ENCODE measurements around the gene MFAP4.
A peak's percentile ranks its signal among the peaks of the same experiment; 100 is the strongest.

Gene MFAP4

DNA sequence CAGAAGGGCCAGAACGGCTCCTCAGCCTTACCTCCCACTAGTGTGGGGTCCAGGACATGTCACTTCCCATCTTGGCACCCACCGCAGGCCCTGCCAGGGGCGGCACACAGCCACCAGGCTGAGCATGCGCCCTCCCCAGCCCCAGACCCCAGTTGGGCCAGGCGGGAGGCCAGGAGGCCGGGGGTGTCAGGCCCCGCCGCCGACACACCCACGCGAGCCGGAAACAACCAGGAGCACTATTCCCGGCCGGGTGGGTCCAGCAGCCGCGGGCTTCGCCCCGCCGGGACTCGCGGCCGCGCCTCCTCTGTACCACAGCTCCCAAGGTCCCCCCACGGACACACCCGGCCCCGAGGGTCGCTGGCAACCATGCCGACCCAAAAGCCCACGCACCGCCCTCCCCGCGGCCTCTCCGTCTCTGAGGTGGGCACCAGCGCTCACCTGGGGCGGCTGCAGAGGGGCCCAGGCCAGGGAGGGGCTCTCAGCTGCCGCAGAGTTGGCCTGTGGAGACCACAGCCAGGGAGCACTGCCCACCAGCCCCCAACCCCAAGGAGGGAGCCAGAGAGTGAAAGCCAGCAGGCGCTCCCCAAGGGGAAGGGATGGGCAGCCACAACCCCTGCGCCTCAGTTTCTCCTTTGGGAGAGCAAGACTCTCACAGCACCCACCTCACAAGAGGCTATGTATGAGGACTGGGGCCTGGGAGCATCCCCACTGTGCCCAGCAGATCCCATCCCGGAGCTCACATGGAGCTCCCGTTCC, 42.5 kb downstream of the MFAP4 start:
- no peak overlapping the region for H3K27ac Mint-ChIP-seq
- ATAC-seq = peak; percentile 29
- no peak overlapping the region for H3K4me3 Mint-ChIP-seq
- peaks cover 17% of the 10 kb centered on the region for H3K4me1 Mint-ChIP-seq
- no peaks in the 10 kb centered on the region for H3K9me3 Mint-ChIP-seq
- H3K36me3 Mint-ChIP-seq = no peaks in the 10 kb centered on the region
- H3K27me3 Mint-ChIP-seq = peaks cover 16% of the 10 kb centered on the region

DNA sequence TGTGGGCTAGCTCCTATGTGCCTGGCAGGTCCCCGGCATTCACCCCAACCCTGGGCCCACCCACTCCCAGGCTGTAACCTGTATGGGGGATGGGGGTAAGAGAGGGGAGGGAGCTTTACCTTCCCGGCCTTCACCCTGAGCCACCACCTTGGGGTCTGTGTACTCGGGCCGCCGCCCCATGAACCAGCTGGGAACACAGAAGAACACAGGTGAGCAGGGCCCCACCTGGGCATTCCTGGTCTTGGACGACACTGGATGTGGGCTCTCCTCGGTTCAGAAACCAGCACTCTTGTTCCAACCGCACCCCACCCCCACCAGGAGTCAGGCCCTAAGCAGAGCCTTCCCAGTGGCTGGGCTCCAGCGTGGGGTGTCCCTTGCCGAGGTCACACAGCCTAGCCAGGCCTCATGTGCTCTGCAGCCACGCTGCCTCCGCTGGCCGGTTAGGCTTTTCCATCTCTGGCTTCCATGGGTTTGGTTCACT, 43.3 kb downstream of the MFAP4 start:
- no peak for ATAC-seq
- peaks cover 16% of the 10 kb centered on the region for H3K27me3 Mint-ChIP-seq
- H3K27ac Mint-ChIP-seq = no peak overlapping the region
- no peaks in the 10 kb centered on the region for H3K36me3 Mint-ChIP-seq
- peaks cover 17% of the 10 kb centered on the region for H3K4me1 Mint-ChIP-seq
- no peak overlapping the region for H3K4me3 Mint-ChIP-seq
- H3K9me3 Mint-ChIP-seq = no peaks in the 10 kb centered on the region

DNA sequence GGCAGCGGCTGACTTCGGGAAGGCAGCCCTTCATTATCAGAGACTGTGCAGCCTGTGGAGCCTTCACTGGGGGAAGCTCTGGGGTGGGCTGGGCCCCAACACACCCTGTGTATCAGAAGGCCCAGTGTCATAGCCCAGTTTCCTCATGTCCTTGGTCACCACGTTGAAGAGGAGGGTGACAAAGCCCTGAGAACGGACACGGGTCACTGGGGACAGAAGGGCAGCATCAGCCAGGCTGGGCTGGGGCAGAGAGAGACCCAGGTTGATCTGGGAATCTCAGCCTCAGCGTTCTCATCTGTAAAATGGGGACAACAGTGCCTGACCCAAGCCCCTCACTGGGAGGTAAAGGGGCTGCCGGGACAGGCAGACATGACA, 43.7 kb downstream of the MFAP4 start:
- peaks cover 16% of the 10 kb centered on the region for H3K27me3 Mint-ChIP-seq
- no peaks in the 10 kb centered on the region for H3K36me3 Mint-ChIP-seq
- H3K4me1 Mint-ChIP-seq = peaks cover 17% of the 10 kb centered on the region
- H3K4me3 Mint-ChIP-seq = no peak overlapping the region
- H3K27ac Mint-ChIP-seq = no peak overlapping the region
- H3K9me3 Mint-ChIP-seq = no peaks in the 10 kb centered on the region
- ATAC-seq = no peak

DNA sequence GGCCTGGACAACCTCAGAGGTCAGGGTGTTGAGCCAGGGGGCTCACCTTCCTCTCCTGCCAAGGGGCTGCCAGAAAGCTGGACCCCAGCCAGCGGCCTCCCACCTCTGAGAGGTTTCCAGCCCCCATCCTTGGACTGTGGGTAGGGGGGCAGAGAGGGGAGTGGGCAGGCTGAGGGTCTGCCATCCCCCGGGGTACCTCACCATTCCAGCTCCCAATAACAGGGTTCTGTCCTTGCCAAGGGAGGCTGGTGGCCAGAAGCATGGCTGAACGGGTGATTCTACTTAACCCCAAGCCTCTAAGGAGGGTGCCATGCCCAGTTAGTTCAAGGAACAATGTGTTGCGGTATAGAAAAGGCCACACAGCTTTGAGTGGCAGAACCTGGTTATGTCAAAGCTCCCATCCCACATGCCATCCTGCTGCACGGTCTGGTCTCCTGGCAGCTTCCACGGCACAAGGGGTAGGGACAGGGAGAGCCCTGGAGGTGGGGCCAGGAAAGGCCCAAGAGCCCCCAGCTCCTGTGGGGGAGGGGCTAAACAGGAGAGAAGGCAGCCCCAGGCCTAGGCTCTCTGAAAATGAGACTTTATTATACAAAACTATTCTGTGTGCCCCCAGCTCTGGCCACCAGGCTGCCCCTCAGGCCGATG, 44.3 kb downstream of the MFAP4 start:
- Mint-ChIP-seq H3K27ac (no peak overlapping the region), H3K36me3 (no peaks in the 10 kb centered on the region), H3K27me3 (peaks cover 16% of the 10 kb centered on the region), H3K9me3 (no peaks in the 10 kb centered on the region), H3K4me3 (no peak overlapping the region), H3K4me1 (peaks cover 14% of the 10 kb centered on the region)
- no peak for ATAC-seq

DNA sequence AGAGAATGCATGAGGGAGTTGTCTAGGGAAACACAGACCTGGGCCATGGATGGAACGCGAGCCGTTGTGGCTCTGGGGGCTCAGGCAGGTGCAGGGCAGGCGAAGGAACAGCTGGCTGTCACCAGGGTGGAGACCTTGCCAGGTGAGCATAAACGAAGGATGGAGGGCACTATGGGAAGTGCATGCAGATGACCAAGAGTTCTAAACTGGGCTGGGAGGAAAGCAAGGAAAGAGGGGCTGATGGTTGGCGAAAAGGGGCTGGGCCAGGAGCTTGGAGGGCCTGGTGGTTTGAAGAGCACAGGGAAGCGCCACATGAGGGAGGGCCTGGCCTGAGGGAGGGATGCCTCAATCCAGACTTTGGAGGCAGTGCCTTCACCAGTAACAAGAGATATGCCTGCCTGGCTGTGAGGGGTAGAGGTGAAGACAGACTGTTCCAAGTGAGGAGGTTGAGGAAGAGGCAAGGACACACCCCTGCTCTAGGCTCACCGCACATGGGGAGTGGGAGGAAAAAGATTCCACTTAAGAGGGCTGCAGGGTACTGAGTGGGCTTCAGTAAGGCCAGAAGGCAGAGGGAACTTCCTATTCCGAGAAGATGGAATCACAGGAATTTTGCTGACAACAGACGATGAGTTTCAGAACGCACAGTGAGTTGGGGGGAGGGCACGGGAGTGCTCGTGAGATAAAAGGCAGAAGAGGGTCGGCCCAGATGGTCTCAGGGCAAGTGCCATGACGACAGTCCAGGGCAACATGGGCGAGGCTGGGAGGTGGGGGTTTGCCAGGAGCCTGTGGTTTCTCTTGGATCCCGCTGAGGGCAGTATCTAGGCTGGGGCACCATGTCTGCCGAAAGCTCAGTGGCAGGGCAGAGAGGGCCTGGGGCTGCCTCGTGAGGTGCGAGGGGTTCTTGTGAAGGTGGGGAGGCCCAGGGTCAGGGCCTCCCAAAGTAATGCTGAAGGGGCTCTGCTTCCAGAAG, 45.1 kb downstream of the MFAP4 start:
- no peaks in the 10 kb centered on the region for H3K9me3 Mint-ChIP-seq
- H3K27me3 Mint-ChIP-seq = peaks cover 21% of the 10 kb centered on the region
- ATAC-seq = no peak
- peak overlapping the region; percentile 6 for H3K27ac Mint-ChIP-seq
- H3K36me3 Mint-ChIP-seq = no peaks in the 10 kb centered on the region
- no peak overlapping the region for H3K4me3 Mint-ChIP-seq
- peaks cover 11% of the 10 kb centered on the region for H3K4me1 Mint-ChIP-seq

- Mint-ChIP-seq H3K27ac (no peak overlapping the region), H3K9me3 (no peaks in the 10 kb centered on the region), H3K4me3 (no peak overlapping the region), H3K36me3 (no peaks in the 10 kb centered on the region), H3K4me1 (peaks cover 7% of the 10 kb centered on the region), H3K27me3 (peaks cover 24% of the 10 kb centered on the region)
- no peak for ATAC-seq
Measured at GRCh38 chr17:19341211-19341631, 45.8 kb downstream of the MFAP4 start.

DNA sequence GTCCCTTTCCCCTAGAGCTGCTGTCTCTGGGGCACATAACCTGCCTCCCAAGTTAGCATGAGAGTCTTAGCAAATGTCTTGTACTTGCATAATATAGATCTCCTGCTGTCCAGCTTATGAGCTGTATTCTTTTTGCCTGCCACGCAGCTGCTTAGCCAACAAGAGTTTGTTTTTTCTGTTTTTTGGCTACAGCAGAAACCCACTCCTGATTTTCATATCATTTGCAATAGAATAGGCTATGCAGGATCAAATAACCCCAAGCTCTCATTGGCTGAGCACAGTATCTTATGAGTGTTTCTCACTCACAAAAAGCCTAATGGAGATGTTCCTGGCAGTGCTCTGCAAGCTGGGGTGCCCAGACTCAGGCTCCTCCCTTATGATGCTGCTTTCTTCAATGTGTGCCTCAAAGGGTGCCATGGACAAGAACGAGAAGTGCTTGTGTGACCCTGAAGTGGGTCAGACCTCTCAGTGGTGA, 47.6 kb downstream of the MFAP4 start:
- H3K9me3 Mint-ChIP-seq = no peaks in the 10 kb centered on the region
- H3K27me3 Mint-ChIP-seq = peaks cover 24% of the 10 kb centered on the region
- ATAC-seq = no peak
- H3K4me1 Mint-ChIP-seq = peaks cover 7% of the 10 kb centered on the region
- H3K27ac Mint-ChIP-seq = no peak overlapping the region
- H3K36me3 Mint-ChIP-seq = peaks cover 9% of the 10 kb centered on the region
- H3K4me3 Mint-ChIP-seq = no peak overlapping the region

DNA sequence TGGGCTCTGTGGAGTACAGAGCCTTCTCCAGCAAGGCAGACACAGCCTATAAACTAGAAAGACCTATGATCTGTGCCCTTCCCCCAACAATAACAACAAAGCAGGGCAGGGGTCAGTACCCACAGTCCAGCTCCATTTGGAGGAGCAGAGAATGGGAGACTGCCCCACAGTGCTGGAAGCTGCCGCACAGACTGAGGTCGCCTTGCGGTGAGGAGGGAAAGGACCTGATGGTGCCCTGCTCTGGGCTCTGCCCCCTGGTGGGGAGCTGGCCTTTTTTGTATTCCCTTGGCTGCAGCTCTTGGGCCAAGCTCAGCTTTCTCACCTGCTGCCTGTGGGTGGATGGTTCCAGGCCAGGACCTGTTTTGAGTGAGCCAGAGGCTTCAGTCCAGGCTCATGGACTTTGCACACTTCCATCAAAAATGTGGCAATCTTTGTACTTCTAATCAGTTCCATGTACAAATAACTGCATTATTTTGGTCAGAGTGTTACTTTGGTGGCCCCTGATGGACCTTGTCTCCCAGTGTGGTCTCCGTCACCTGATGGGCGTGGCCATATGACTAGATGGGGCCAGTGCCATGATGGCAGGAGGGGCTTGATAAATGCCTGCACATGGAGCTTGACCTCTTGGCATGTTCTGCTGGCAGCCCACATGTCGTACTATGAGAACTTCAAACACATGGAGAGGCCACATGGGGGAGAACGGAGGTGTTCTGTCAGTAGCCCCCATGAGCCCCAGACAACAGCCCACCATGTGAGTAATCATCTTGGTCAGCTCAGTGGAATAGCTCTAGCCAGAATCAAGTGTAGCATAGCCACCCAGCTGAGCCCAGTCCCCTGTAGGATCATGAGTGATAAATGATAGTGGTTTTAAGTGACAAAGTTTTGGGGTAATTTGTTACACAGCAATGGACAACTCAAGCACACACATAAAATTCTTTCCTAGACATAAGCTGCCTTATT, 48.7 kb downstream of the MFAP4 start:
- Mint-ChIP-seq H3K9me3 (no peaks in the 10 kb centered on the region), H3K27me3 (peaks cover 24% of the 10 kb centered on the region), H3K4me3 (no peak overlapping the region), H3K4me1 (peaks cover 7% of the 10 kb centered on the region), H3K36me3 (peaks cover 13% of the 10 kb centered on the region), H3K27ac (no peak overlapping the region)
- peak; percentile 88 for ATAC-seq

DNA sequence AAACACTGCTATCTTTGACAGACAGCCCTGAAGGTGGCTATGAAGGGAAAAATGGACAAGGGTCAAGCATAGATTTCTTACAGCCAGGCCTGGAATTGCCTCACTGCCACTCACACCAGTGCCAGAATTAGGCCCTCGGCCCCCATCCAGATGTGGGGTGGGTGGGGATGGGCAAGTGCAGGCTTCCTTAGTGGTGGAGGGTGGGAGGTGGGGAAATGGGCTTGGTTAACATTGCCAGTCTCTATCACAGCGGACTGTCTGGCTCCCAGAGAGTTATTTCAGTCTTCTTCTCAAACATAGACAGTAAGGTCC, 49.3 kb downstream of the MFAP4 start:
- Mint-ChIP-seq H3K4me3 (no peak overlapping the region), H3K27me3 (peaks cover 24% of the 10 kb centered on the region), H3K27ac (no peak overlapping the region), H3K4me1 (peaks cover 11% of the 10 kb centered on the region), H3K36me3 (peaks cover 13% of the 10 kb centered on the region), H3K9me3 (no peaks in the 10 kb centered on the region)
- no peak for ATAC-seq

DNA sequence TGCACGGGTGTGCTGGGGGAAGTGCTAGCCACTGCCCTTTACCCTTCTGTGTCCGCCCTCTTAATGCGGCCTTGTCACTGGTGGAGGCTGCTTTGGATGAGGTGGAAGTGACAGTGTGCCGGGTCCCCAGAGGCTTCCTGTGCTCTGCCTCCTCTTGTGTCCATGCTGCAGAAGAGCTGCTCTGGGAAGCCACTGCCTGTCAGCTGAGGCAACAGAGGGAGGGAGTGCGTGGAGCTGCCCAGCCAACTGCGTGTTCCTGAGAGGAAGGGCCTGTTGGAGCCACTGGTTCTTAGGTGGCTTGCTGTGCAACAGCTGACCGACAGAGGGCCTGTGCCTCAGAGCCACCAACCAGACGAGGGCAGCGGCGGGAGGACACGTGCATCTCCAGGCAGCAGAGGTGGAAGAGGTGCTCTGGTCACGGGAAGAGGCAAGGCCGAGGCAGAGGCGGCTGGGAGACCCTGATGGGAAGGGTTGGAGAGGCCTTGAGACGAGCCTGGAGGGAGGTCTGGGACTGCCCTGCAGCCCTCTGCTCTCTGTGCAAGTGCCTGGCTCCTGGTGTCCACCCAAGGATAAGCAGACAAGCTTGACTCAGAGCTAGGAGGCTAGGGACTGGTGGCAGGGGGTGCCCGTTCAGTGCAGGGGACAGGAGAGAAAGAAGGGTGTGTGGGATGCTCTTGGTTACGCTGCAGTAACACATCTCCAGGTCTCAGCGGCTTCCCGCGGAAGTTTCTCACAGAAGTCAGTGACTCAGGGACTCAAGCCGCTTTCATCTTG, 49.9 kb downstream of the MFAP4 start:
- no peaks in the 10 kb centered on the region for H3K9me3 Mint-ChIP-seq
- H3K4me3 Mint-ChIP-seq = no peak overlapping the region
- H3K4me1 Mint-ChIP-seq = peaks cover 13% of the 10 kb centered on the region
- H3K27ac Mint-ChIP-seq = no peak overlapping the region
- no peak for ATAC-seq
- H3K27me3 Mint-ChIP-seq = peaks cover 21% of the 10 kb centered on the region
- H3K36me3 Mint-ChIP-seq = peaks cover 13% of the 10 kb centered on the region

GRCh38 chr17:19335951-19336631, 50.9 kb downstream of the MFAP4 start:
- H3K4me1 Mint-ChIP-seq = peaks cover 13% of the 10 kb centered on the region
- H3K36me3 Mint-ChIP-seq = peaks cover 13% of the 10 kb centered on the region
- H3K4me3 Mint-ChIP-seq = no peak overlapping the region
- H3K27me3 Mint-ChIP-seq = peaks cover 11% of the 10 kb centered on the region
- ATAC-seq = no peak
- no peaks in the 10 kb centered on the region for H3K9me3 Mint-ChIP-seq
- no peak overlapping the region for H3K27ac Mint-ChIP-seq

DNA sequence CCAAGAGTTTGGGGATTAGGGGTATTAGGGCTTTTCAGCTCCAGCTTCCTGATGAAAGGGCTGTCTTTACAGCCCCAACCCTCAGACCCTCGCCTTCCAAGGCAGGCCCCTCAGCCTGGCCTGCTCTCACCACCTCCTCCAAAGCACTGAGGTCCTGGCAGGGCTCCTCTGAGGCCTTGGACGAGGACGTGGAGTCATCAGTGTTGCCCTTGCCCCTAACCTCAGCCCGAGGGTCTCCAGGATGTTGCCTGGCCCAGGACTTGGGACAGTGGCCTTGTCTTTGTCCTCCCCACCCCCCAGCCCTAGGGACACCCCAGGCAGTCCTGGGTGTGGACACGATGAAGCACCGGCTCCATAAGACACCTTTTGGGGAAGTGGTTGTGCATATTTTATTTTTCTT, 52.7 kb downstream of the MFAP4 start:
- H3K27me3 Mint-ChIP-seq = peaks cover 8% of the 10 kb centered on the region
- H3K4me3 Mint-ChIP-seq = no peak overlapping the region
- peaks cover 20% of the 10 kb centered on the region for H3K36me3 Mint-ChIP-seq
- H3K27ac Mint-ChIP-seq = no peak overlapping the region
- peaks cover 13% of the 10 kb centered on the region for H3K4me1 Mint-ChIP-seq
- H3K9me3 Mint-ChIP-seq = no peaks in the 10 kb centered on the region
- no peak for ATAC-seq

GRCh38 chr17:19333736-19334290, 53.2 kb downstream of the MFAP4 start:
- peaks cover 20% of the 10 kb centered on the region for H3K36me3 Mint-ChIP-seq
- no peaks in the 10 kb centered on the region for H3K9me3 Mint-ChIP-seq
- H3K27me3 Mint-ChIP-seq = peaks cover 8% of the 10 kb centered on the region
- peaks cover 13% of the 10 kb centered on the region for H3K4me1 Mint-ChIP-seq
- no peak overlapping the region for H3K4me3 Mint-ChIP-seq
- no peak overlapping the region for H3K27ac Mint-ChIP-seq
- ATAC-seq = no peak

Measured in stimulated activated memory B cell treated with anti-CD40 and anti-IgM and Interleukin-4, amounts not matched to agents 10 μg/mL and 1 μg/mL and 100 μg/mL, for 72 hours (primary cell).